ENCODE data around the gene IL6. TPM values are rescaled to one million over a fixed set of nuclear protein-coding genes. Genes with fewer than 3 reads are reported as not detected.
"Not testable (repeated sequence)": the region's sequence is repeated elsewhere in the genome, so short reads cannot be mapped to it uniquely, and the experiment has no call there.

The IL6 gene
- polyA plus RNA-seq, 1 donor from 2014 or later: not detected

GRCh38 chr7:22776964-22777363, 50.0 kb downstream of the IL6 start:
- TF ChIP-seq POLR2AphosphoS5 (IDR thresholded peaks at IDR 0.05) (no peak), SMC3 (conservative IDR thresholded peaks at IDR 0.05; ENCODE audit: poor library complexity) (no peak), TAF1 (IDR thresholded peaks at IDR 0.05; ENCODE audit: low read depth) (no peak), MXI1 (conservative IDR thresholded peaks at IDR 0.05; ENCODE audit: poor library complexity, severe bottlenecking) (no peak), EP300 (conservative IDR thresholded peaks at IDR 0.05; ENCODE audit: poor library complexity, severe bottlenecking) (no peak)
- H3K4me3 ChIP-seq (ENCODE audit: low read length): no peak overlapping the region
- no peak overlapping the region for H3K9ac ChIP-seq (ENCODE audit: low read length)
- no peak overlapping the region for H2AFZ ChIP-seq (ENCODE audit: low read depth, low read length)
- H3K9me2 ChIP-seq (ENCODE audit: insufficient read depth, low read length): no peaks in the 10 kb centered on the region
- H3K4me2 ChIP-seq (ENCODE audit: low read length): no peak overlapping the region
- no peaks in the 10 kb centered on the region for H3K79me2 ChIP-seq (replicated peaks; ENCODE audit: insufficient read depth, low read length)
- no peaks in the 10 kb centered on the region for H3F3A ChIP-seq (ENCODE audit: insufficient read depth, low read length, poor library complexity, severe bottlenecking)
- no peaks in the 10 kb centered on the region for H3K36me3 ChIP-seq (ENCODE audit: insufficient read depth, low read length)
- H4K20me1 ChIP-seq (ENCODE audit: insufficient read depth): no peaks in the 10 kb centered on the region
- no peaks in the 10 kb centered on the region for H3K27me3 ChIP-seq (ENCODE audit: insufficient read depth, low read depth, low read length)
- no peaks in the 10 kb centered on the region for H3K9me3 ChIP-seq (ENCODE audit: low read length)
- H3K27ac ChIP-seq (ENCODE audit: low read length): no peak overlapping the region

GRCh38 chr7:22779730-22780323, 52.8 kb downstream of the IL6 start:
- H3K9ac ChIP-seq (ENCODE audit: low read length); H3K36me3 ChIP-seq (ENCODE audit: insufficient read depth, low read length): not testable (repeated sequence)

GRCh38 chr7:22781230-22781711, 54.3 kb downstream of the IL6 start:
- no peaks in the 10 kb centered on the region for H3K9me2 ChIP-seq (ENCODE audit: insufficient read depth, low read length)
- H3K27ac ChIP-seq (ENCODE audit: low read length): no peak overlapping the region

More at GRCh38 chr7:22779730-22780323, 52.8 kb downstream of the IL6 start:
- H3K4me2 ChIP-seq (ENCODE audit: low read length); H3K9me3 ChIP-seq (ENCODE audit: low read length); H3F3A ChIP-seq (ENCODE audit: insufficient read depth, low read length, poor library complexity, severe bottlenecking); H3K4me3 ChIP-seq (ENCODE audit: low read length); H3K27ac ChIP-seq (ENCODE audit: low read length); H4K20me1 ChIP-seq (ENCODE audit: insufficient read depth); H3K79me2 ChIP-seq (replicated peaks; ENCODE audit: insufficient read depth, low read length); H3K27me3 ChIP-seq (ENCODE audit: insufficient read depth, low read depth, low read length); H3K9me2 ChIP-seq (ENCODE audit: insufficient read depth, low read length); H2AFZ ChIP-seq (ENCODE audit: low read depth, low read length): not testable (repeated sequence)

More at GRCh38 chr7:22781230-22781711, 54.3 kb downstream of the IL6 start:
- no peak overlapping the region for H3K4me3 ChIP-seq (ENCODE audit: low read length)
- H3F3A ChIP-seq (ENCODE audit: insufficient read depth, low read length, poor library complexity, severe bottlenecking): no peaks in the 10 kb centered on the region
- H4K20me1 ChIP-seq (ENCODE audit: insufficient read depth): no peaks in the 10 kb centered on the region
- no peaks in the 10 kb centered on the region for H3K36me3 ChIP-seq (ENCODE audit: insufficient read depth, low read length)
- H3K9ac ChIP-seq (ENCODE audit: low read length): no peak overlapping the region
- H3K79me2 ChIP-seq (replicated peaks; ENCODE audit: insufficient read depth, low read length): no peaks in the 10 kb centered on the region
- no peak overlapping the region for H2AFZ ChIP-seq (ENCODE audit: low read depth, low read length)
- no peaks in the 10 kb centered on the region for H3K9me3 ChIP-seq (ENCODE audit: low read length)
- no peak overlapping the region for H3K4me2 ChIP-seq (ENCODE audit: low read length)
- TF ChIP-seq MXI1 (conservative IDR thresholded peaks at IDR 0.05; ENCODE audit: poor library complexity, severe bottlenecking): no peak
- no peaks in the 10 kb centered on the region for H3K27me3 ChIP-seq (ENCODE audit: insufficient read depth, low read depth, low read length)

Other genes with a start within 250 kb of the IL6 start
- 0.51 TPM in 1 of 2 replicates, not detected in the other for gene STEAP1B, start 227.0 kb upstream of the IL6 start, polyA plus RNA-seq
- 216 and 241 TPM in 2 replicates for gene TOMM7, start 95.6 kb downstream of the IL6 start, polyA plus RNA-seq

All from neural cell (in vitro differentiated cells).